SK-N-SH (cell line): Measurements from ENCODE around the gene WNT8B. TPM values are rescaled to one million over a fixed set of nuclear protein-coding genes. Genes with fewer than 3 reads are reported as not detected.
A peak's percentile ranks its signal among the peaks of the same experiment; 100 is the strongest.

Experiments used
- CTCF ChIA-PET: fragments of 300-600, 350-600 bp; formaldehyde crosslinking; extraction: SDS; loops from one replicate; lab custom pipeline; 2021; lab: Yijun Ruan, JAX
- POLR2A ChIA-PET: fragments of 350-600 bp; sonication (Branson Sonifier 250); formaldehyde crosslinking; extraction: SDS; loops from one replicate; lab custom pipeline; 2020; ENCODE audit warnings: antibody characterized with exemption, inconsistent platforms; lab: Yijun Ruan, JAX
- DNase-seq: peaks from one replicate; pipeline ENCODE4 v3.0.0; 2012
- H2AFZ ChIP-seq: fragments of 200-600 bp; sonication (generic); 2 replicates; pipeline ENCODE4 v1.8.1; 2016; ENCODE audit warnings: antibody characterized with exemption, mild to moderate bottlenecking, low read depth
- H3F3A ChIP-seq: fragments of 200-600 bp; sonication (generic); replicated peaks from 2 replicates; pipeline ENCODE3; 2016; ENCODE audit warnings: antibody characterized with exemption, mild to moderate bottlenecking; ENCODE audit not compliant: insufficient read depth
- H3K27ac ChIP-seq, 2 experiments: fragments of 200-500 bp in 1 of 2; fragments of 200-600 bp in 1 of 2; sonication (Bioruptor generic) in 1 of 2; sonication (generic), shearing (Covaris generic) in 1 of 2; 2 replicates each; pipeline versions ENCODE4 v1.5.1 to v1.6.1; 2014 to 2016; ENCODE audit warnings: low read depth in 2 of 2, inconsistent platforms in 1 of 2, low read length in 1 of 2, mild to moderate bottlenecking in 1 of 2, mixed read lengths in 1 of 2
- H3K27me3 ChIP-seq: fragments of 200-600 bp; sonication (generic), shearing (Covaris generic); 2 replicates; pipeline ENCODE4 v1.6.1; 2016; ENCODE audit warnings: mixed run types; ENCODE audit not compliant: insufficient read depth
- H3K36me3 ChIP-seq, 2 experiments: fragments of 200-500 bp in 1 of 2; fragments of 200-600 bp in 1 of 2; sonication (Bioruptor generic) in 1 of 2; sonication (generic) in 1 of 2; replicated peaks in 1 of 2; 2 replicates each; pipeline versions ENCODE3 to v1.5.1; 2014 to 2016; ENCODE audit warnings: low read length in 1 of 2, mild to moderate bottlenecking in 1 of 2; ENCODE audit not compliant: insufficient read depth in 2 of 2, control insufficient read depth in 1 of 2
- H3K4me1 ChIP-seq, 2 experiments: fragments of 200-500 bp in 1 of 2; fragments of 200-600 bp in 1 of 2; sonication (Bioruptor generic) in 1 of 2; sonication (generic), shearing (Covaris generic) in 1 of 2; 2 replicates each; pipeline versions ENCODE4 v1.5.1 to v1.6.1; 2014 to 2016; ENCODE audit warnings: low read depth in 1 of 2, low read length in 1 of 2, mixed run types in 1 of 2; ENCODE audit not compliant: insufficient read depth in 2 of 2, control insufficient read depth in 1 of 2
- H3K4me2 ChIP-seq: fragments of 200-600 bp; sonication (generic), shearing (Covaris generic); 2 replicates; pipeline ENCODE4 v1.6.1; 2017; ENCODE audit warnings: mixed run types
- H3K4me3 ChIP-seq, 2 experiments: fragments of 200-500 bp in 1 of 2; fragments of 200-600 bp in 1 of 2; sonication (Bioruptor generic) in 1 of 2; sonication (generic), shearing (Covaris generic) in 1 of 2; 2 replicates each; pipeline versions ENCODE4 v1.5.1 to v1.8.1; 2014 to 2016; ENCODE audit warnings: low read depth in 2 of 2, inconsistent platforms in 1 of 2, low read length in 1 of 2, mild to moderate bottlenecking in 1 of 2, mixed read lengths in 1 of 2, moderate library complexity in 1 of 2
- H3K79me2 ChIP-seq: fragments of 200-600 bp; sonication (generic); 2 replicates; pipeline ENCODE4 v1.8.1; 2017; ENCODE audit warnings: mild to moderate bottlenecking; ENCODE audit not compliant: insufficient read depth
- H3K9ac ChIP-seq: fragments of 200-600 bp; sonication (generic); 2 replicates; pipeline ENCODE4 v1.6.1; 2017; ENCODE audit warnings: mixed run types
- H3K9me2 ChIP-seq: fragments of 200-600 bp; sonication (generic); 2 replicates; pipeline ENCODE4 v1.6.1; 2017; ENCODE audit warnings: mixed run types
- H3K9me3 ChIP-seq: fragments of 200-600 bp; sonication (generic); 2 replicates; pipeline ENCODE4 v1.6.1; 2017; ENCODE audit warnings: mixed run types, mild to moderate bottlenecking, moderate library complexity
- H4K20me1 ChIP-seq: fragments of 200-600 bp; sonication (generic); 2 replicates; pipeline ENCODE4 v1.6.1; 2017; ENCODE audit warnings: mild to moderate bottlenecking, mixed run types; ENCODE audit not compliant: insufficient read depth
- CHD2 ChIP-seq: fragments of 150-350 bp; IDR thresholded peaks from 2 replicates; pipeline ENCODE4 v1.6.1; 2018; ENCODE audit warnings: low read length; ENCODE audit not compliant: partially characterized antibody
- FOSL2 ChIP-seq: IDR thresholded peaks from 2 replicates; pipeline ENCODE4 v1.4.0; 2012; ENCODE audit warnings: low read depth, mild to moderate bottlenecking, moderate library complexity, borderline replicate concordance
- GABPA ChIP-seq: IDR thresholded peaks from 2 replicates; pipeline ENCODE4 v1.4.0; 2012; ENCODE audit warnings: low read depth, mild to moderate bottlenecking
- JUND ChIP-seq: IDR thresholded peaks from 2 replicates; pipeline ENCODE4 v1.4.0; 2012
- SMC3 ChIP-seq: IDR thresholded peaks from 2 replicates; pipeline ENCODE4 v1.6.1; 2012; ENCODE audit warnings: low read depth, low read length, improper control_type of control experiment
- TCF12 ChIP-seq: IDR thresholded peaks from 2 replicates; pipeline ENCODE4 v1.4.0; 2012
- YY1 ChIP-seq: IDR thresholded peaks from 2 replicates; pipeline ENCODE4 v1.4.0; 2012; ENCODE audit warnings: low read depth, mild to moderate bottlenecking
- WGBS: methylation state at CpG from one replicate; pipeline ENCODE4 v1.1.6; 2017; ENCODE audit warnings: low lambda C conversion rate; 5-methylcytosine and 5-hydroxymethylcytosine counted together
- polyA plus RNA-seq, 3 experiments: library from polyadenylated mRNA; depleted of rRNA; stranded (reverse); fragments of >200 nt; gene quantifications; 2 replicates each; pipeline ENCODE4 v1.2.3, GENCODE V29; 2012
- TF ChIP-seq, protein P1 (sequence below): IDR thresholded peaks from 2 replicates; pipeline ENCODE4 v1.4.0; 2012; ENCODE audit warnings: low read depth, borderline replicate concordance

The WNT8B gene
- polyA plus RNA-seq, 1 of the 3 experiments (the other 2 are of a cell fraction), result 0.18 TPM

DNA sequence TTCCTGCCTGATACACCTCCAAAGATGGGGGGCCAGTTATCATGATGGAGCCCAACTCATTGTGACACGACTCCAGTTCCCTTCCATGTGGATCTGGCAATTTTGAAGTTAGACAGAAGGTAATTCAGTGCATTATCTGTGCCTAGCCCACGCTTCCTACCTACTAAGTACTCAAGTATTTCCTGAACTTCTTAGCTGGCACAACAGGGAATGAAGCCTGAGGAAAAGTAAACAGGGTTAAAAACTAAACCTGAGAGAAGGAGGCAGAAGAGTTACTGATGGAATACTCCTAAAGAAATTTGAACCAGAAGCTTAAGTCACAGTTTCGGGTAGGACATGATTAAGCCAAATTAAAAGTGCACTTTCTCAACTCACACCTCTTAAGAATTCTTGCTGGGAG is 58.0 kb downstream of the WNT8B start:
- ChIA-PET CTCF (interaction anchor here (0.9 to 8.4 kb wide), 8 partner anchors 14 to 222 kb away, joined by 3 to 126 read pairs (median 20); partner anchors contain the start of gene PKD2L1), POLR2A (interaction anchor here (0.7 kb wide), 1 partner anchor 486 kb away, joined by 3 read pairs; no protein-coding TSS in a partner anchor)
- Histone ChIP-seq H3K36me3 (peaks cover 2 to 19% of the 10 kb centered on the region in 2 experiments), H3K9me2 (no peaks in the 10 kb centered on the region), H3K4me3 (no peak overlapping the region), H3K4me2 (peak overlapping the region; percentile 21; the same call in 1 of the 2 replicates), H3K4me1 (peaks cover 5 to 8% of the 10 kb centered on the region in 2 experiments; a peak in 3 of 4 replicates), H3K27me3 (no peaks in the 10 kb centered on the region), H3K79me2 (no peaks in the 10 kb centered on the region), H3K9ac (no peak overlapping the region), H3K9me3 (no peaks in the 10 kb centered on the region), H3F3A (peaks cover 17% of the 10 kb centered on the region), H3K27ac (0 out of 4 replicates have a peak overlapping the region, but pooled peaks of 1 of the 2 experiments have one; percentile 6), H2AFZ (no peak overlapping the region), H4K20me1 (no peaks in the 10 kb centered on the region)
- WGBS, result 61% methylated on average over 3 of the region's 3 CpGs
- DNase-seq, result no peak
- TF ChIP-seq TCF12, result peak; percentile 23; the same call in 1 of the 2 replicates
- 0 out of 2 replicates have a peak, but pooled peaks have one; percentile 4 for TF ChIP-seq FOSL2
- TF ChIP-seq, protein P1, sequence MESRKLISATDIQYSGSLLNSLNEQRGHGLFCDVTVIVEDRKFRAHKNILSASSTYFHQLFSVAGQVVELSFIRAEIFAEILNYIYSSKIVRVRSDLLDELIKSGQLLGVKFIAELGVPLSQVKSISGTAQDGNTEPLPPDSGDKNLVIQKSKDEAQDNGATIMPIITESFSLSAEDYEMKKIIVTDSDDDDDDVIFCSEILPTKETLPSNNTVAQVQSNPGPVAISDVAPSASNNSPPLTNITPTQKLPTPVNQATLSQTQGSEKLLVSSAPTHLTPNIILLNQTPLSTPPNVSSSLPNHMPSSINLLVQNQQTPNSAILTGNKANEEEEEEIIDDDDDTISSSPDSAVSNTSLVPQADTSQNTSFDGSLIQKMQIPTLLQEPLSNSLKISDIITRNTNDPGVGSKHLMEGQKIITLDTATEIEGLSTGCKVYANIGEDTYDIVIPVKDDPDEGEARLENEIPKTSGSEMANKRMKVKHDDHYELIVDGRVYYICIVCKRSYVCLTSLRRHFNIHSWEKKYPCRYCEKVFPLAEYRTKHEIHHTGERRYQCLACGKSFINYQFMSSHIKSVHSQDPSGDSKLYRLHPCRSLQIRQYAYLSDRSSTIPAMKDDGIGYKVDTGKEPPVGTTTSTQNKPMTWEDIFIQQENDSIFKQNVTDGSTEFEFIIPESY, result no peak
- TF ChIP-seq JUND, result 0 out of 2 replicates have a peak, but pooled peaks have one; percentile 21

DNA sequence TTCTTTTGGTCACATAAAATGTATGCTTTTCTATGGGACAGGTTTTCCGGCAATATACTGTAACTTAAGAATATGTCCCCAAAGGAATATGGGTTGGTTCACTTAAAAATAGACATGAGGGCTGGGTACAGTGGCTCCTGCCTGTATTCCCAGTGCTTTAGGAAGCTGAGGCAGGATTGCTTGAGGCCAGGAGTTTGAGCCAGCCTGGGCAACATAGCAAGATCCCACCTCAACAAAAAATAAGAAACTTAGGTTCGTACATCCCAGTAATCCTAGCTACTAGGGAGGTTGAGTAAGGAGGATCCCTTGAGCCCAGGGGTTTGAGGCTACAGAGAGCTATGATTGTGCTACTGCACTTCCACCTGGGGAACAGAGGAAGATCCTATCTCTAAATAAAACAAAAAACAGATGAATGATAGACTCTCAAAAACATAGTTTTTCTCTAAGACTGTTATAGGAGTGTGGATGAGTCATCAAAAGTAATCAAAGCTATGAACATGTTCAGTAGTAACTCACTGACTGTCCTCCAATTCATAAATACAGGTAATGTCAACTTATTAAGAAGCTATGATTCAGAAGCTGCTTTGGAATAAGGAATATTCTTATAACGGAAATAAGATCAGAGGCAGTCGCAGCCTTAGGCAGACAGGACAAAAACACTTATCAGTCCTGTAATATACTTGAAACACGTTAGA is 59.4 kb downstream of the WNT8B start:
- 83% methylated on average over 5 of the region's 5 CpGs for WGBS
- Histone ChIP-seq H3K9me3 (no peaks in the 10 kb centered on the region), H3K9ac (no peak overlapping the region), H3K27ac (no peak overlapping the region), H3K27me3 (no peaks in the 10 kb centered on the region), H3K9me2 (no peaks in the 10 kb centered on the region), H3F3A (peaks cover 17% of the 10 kb centered on the region), H3K4me1 (peaks cover 5 to 8% of the 10 kb centered on the region in 2 experiments; a peak in 3 of 4 replicates), H3K4me2 (no peak overlapping the region), H3K36me3 (peaks cover 9 to 31% of the 10 kb centered on the region in 2 experiments), H2AFZ (no peak overlapping the region), H4K20me1 (no peaks in the 10 kb centered on the region), H3K4me3 (no peak overlapping the region), H3K79me2 (peaks cover 5% of the 10 kb centered on the region)
- POLR2A ChIA-PET, result no interaction called here
- CTCF ChIA-PET, result interaction anchor here (0.9 to 8.4 kb wide), 7 partner anchors 14 to 222 kb away, joined by 3 to 126 read pairs (median 4); partner anchors contain the start of gene HIF1AN
- DNase-seq, result no peak
- no peak for TF ChIP-seq YY1

DNA sequence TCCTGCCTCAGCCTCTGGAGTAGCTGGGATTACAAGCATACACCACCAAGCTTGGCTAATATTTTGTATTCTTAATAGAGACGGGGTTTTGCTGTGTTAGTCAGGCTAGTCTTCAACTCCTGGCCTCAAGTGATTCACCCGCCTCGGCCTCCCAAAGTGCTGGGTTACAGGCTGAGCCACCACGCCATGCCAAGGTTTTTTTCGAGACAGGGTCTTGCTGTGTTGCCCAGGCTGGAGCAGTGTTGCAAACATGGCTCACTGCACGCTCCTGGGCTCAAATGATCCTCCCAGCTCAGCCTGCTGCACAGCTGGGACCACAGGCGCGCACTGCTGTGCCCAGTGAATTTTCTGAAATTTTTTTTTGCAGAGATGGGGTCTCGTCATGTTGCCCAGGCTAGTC is 60.1 kb downstream of the WNT8B start:
- Histone ChIP-seq H2AFZ (no peak overlapping the region), H3K79me2 (peaks cover 12% of the 10 kb centered on the region), H4K20me1 (no peaks in the 10 kb centered on the region), H3K36me3 (peaks cover 10 to 31% of the 10 kb centered on the region in 2 experiments), H3K4me1 (peaks cover 5 to 8% of the 10 kb centered on the region in 2 experiments; a peak in 3 of 4 replicates)
- DNase-seq, result no peak
- WGBS, result 81% methylated on average over 7 of the region's 9 CpGs
- TF ChIP-seq, protein P1, result no peak
- TF ChIP-seq GABPA (no peak), TCF12 (no peak), CHD2 (no peak), SMC3 (no peak)
- TF ChIP-seq, all 33 proteins: peak for 0
- Histone ChIP-seq H3K4me3 (no peak overlapping the region), H3K27me3 (no peaks in the 10 kb centered on the region), H3K9ac (no peak overlapping the region), H3K27ac (no peak overlapping the region), H3K9me2 (no peaks in the 10 kb centered on the region), H3K4me2 (no peak overlapping the region), H3F3A (peaks cover 17% of the 10 kb centered on the region), H3K9me3 (no peaks in the 10 kb centered on the region)
- ChIA-PET CTCF (interaction anchor here (0.8 to 8.4 kb wide), 8 partner anchors 13 to 221 kb away, joined by 3 to 126 read pairs (median 4); partner anchors contain the start of gene HIF1AN), POLR2A (no interaction called here)
